Mucosa of descending colon (tissue), 3 donors: ENCODE measurements around the gene ERBIN. TPM values are rescaled to one million over a fixed set of nuclear protein-coding genes. Genes with fewer than 3 reads are reported as not detected.

Source experiments
- ATAC-seq: fragments of 200-7000 bp; cut with Tn5 transposase; one replicate; pipeline ENCODE4 v1.9.1; 2020; ENCODE audit warnings: mild to moderate bottlenecking, moderate library complexity
- DNase-seq, 3 donors: peaks; one replicate each; pipeline ENCODE4 v3.0.0-alpha.2; 2020
- H3K36me3 ChIP-seq: fragments of 200-600 bp; one replicate; pipeline ENCODE4 v1.8.0; 2021; ENCODE audit warnings: low read depth, mild to moderate bottlenecking
- H3K4me1 ChIP-seq: fragments of 200-600 bp; one replicate; pipeline ENCODE4 v1.8.0; 2021; ENCODE audit warnings: low read depth, mild to moderate bottlenecking
- H3K4me3 ChIP-seq: fragments of 200-600 bp; one replicate; pipeline ENCODE4 v1.8.0; 2021; ENCODE audit warnings: mild to moderate bottlenecking
- H3K9me3 ChIP-seq: fragments of 200-600 bp; one replicate; pipeline ENCODE4 v1.8.0; 2021; ENCODE audit warnings: mild to moderate bottlenecking
- intact Hi-C, 2 donors: fragments of 100-400 bp; cut with DNase I in 1 of 2; cut with micrococcal nuclease in 1 of 2; formaldehyde crosslinking; loops; one replicate each; pipeline versions ENCODE4 v1.11.0 to v1.11.1; 2022; cut with DNase I, micrococcal nuclease
- total RNA-seq, 3 donors: library from RNA; stranded (reverse); fragmentation: NEBNext Ultra II Directional in 2 of 3; extraction: Animal tissue kit (Norgen Biotek cat#: 25700) in 2 of 3; gene quantifications; one replicate each; pipeline versions ENCODE4 v1.2.1 to v1.2.4, GENCODE V29; 2021 to 2023
- TF ChIP-seq, protein P1 (sequence below): fragments of 200-600 bp; IDR thresholded peaks from one replicate; pipeline ENCODE4 v1.8.0; 2022; ENCODE audit warnings: antibody characterized with exemption, mild to moderate bottlenecking
- donor health status: DM: no; HTN: no; CAD: no; lungs with moderate emphysema.
- donor health status: DM: no; HTN: no; CAD: no.
- donor health status: DM: no; HTN: yes; CAD: no.

ERBIN gene
- total RNA-seq, 3 donors from 2014 or later = 123 to 157 (median 129) TPM

DNA sequence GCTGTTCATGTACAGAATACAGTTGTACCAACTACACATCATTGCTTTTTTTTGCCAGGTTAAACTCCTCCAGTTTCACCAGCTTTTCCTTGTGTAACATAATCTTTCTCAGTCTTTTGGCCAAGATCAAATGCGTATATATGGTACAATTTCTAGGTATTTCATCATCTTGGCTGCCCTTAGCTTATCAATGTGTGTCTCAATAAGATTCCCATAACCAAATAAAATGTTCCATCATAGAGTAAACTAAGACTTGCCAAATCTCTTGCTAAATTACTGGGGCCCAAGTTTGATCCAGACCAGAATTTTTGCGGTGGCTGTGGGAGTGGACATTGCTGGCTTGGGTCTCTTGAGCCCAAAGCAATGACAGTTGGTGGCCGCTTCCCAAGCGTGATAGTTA lies 24.3 kb upstream of the ERBIN start:
- Histone ChIP-seq H3K9me3 (no peaks in the 10 kb centered on the region), H3K4me3 (no peak overlapping the region), H3K4me1 (no peaks in the 10 kb centered on the region), H3K36me3 (no peaks in the 10 kb centered on the region)
- intact Hi-C loops = no loop called here
- DNase-seq (no peak), ATAC-seq (no peak)
- TF ChIP-seq, protein P1, sequence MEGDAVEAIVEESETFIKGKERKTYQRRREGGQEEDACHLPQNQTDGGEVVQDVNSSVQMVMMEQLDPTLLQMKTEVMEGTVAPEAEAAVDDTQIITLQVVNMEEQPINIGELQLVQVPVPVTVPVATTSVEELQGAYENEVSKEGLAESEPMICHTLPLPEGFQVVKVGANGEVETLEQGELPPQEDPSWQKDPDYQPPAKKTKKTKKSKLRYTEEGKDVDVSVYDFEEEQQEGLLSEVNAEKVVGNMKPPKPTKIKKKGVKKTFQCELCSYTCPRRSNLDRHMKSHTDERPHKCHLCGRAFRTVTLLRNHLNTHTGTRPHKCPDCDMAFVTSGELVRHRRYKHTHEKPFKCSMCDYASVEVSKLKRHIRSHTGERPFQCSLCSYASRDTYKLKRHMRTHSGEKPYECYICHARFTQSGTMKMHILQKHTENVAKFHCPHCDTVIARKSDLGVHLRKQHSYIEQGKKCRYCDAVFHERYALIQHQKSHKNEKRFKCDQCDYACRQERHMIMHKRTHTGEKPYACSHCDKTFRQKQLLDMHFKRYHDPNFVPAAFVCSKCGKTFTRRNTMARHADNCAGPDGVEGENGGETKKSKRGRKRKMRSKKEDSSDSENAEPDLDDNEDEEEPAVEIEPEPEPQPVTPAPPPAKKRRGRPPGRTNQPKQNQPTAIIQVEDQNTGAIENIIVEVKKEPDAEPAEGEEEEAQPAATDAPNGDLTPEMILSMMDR = no peak

DNA sequence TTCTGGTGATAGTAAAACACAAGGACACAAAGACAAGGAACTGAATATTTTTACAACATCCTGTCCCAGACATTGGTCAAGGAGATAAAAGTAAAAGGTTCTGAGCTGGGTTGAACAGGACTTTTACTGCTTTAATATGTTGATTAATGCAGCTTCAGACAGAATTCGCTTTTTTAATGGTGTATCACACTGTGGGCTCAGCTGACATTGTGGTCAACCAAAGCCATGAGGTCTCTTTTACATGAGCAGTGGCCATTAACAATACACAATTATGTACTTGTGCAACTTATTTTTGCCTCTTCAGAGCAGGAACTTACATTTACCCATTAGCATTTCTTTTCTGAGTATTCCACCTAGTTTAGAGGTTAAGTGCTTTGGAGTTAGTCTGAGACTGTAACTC lies 22.8 kb upstream of the ERBIN start:
- TF ChIP-seq, protein P1 = no peak
- intact Hi-C loops = no loop called here
- no peak for ATAC-seq

DNA sequence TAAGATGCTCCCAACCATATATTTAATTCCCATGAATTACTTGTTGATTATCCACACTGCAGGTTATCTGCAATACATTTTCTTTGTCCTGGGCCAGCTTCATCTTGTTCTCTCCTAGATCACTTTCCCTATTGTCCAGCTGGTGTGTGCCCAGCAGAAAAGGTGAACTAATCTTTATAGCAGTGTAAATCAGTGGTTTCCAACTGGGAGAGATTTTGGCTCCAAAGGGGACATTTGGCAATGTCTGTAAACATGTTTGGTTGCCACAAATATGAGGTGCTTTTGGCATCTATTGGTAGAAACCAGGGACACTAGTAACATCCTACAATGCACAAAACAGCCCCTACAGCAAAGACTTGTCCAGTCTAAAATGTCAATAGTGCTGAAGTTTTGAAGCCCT lies 20.1 kb upstream of the ERBIN start:
- TF ChIP-seq, protein P1 = no peak
- H3K4me1 ChIP-seq = no peaks in the 10 kb centered on the region
- intact Hi-C loops = no loop called here
- H3K36me3 ChIP-seq = no peaks in the 10 kb centered on the region
- H3K4me3 ChIP-seq = no peak overlapping the region
- ATAC-seq (no peak), DNase-seq (no peak)
- H3K9me3 ChIP-seq = no peaks in the 10 kb centered on the region

More for the DNA sequence above, 22.8 kb upstream of the ERBIN start:
- H3K4me1 ChIP-seq = no peaks in the 10 kb centered on the region
- DNase-seq = no peak
- no peaks in the 10 kb centered on the region for H3K9me3 ChIP-seq
- no peaks in the 10 kb centered on the region for H3K36me3 ChIP-seq
- H3K4me3 ChIP-seq = no peak overlapping the region

DNA sequence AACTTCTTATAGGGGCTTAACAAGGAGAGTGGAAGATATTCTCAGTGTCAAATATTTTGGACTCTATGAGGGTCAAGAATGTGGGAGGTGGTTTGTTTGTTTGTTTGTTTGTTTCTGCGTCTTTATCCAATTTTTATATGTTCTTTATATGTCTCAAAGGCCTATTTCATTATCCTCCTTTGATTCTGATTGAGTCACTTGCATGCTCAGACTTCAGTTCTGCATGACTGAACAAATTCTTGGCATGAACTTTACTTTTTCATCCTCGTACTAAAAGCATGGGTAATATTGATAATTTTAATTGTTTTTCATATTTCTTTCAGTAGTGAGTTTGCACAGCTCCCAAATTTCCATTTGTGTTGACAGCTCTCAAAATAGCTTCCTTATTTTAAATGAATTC lies 19.2 kb upstream of the ERBIN start:
- intact Hi-C loops = no loop called here
- Histone ChIP-seq H3K9me3 (no peaks in the 10 kb centered on the region), H3K4me3 (no peak overlapping the region), H3K36me3 (no peaks in the 10 kb centered on the region), H3K4me1 (no peaks in the 10 kb centered on the region)
- TF ChIP-seq, protein P1 = no peak
- ATAC-seq (no peak), DNase-seq (no peak)

DNA sequence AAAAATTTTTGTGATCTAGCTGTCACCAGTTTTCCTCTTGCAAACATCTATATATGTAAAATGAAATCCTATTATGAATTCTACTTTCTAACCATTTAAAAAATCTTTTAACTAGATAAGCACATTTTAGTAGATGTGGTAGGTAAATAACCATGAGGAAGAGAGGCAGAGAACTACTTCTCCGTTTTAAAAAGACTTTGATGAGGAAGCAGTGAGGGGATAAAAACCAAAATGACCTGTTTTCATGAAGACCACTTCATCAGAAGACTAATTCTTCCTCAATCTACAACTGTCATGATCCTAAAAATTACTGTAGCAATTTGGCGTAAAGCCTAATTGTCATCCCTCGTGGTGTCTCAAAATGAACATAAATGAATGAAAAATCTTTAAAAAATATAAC lies 15.7 kb upstream of the ERBIN start:
- TF ChIP-seq, protein P1 = no peak
- H3K9me3 ChIP-seq = no peaks in the 10 kb centered on the region
- intact Hi-C loops = no loop called here
- DNase-seq (no peak), ATAC-seq (no peak)
- H3K4me1 ChIP-seq = peaks cover 9% of the 10 kb centered on the region
- no peaks in the 10 kb centered on the region for H3K36me3 ChIP-seq
- H3K4me3 ChIP-seq = no peak overlapping the region

DNA sequence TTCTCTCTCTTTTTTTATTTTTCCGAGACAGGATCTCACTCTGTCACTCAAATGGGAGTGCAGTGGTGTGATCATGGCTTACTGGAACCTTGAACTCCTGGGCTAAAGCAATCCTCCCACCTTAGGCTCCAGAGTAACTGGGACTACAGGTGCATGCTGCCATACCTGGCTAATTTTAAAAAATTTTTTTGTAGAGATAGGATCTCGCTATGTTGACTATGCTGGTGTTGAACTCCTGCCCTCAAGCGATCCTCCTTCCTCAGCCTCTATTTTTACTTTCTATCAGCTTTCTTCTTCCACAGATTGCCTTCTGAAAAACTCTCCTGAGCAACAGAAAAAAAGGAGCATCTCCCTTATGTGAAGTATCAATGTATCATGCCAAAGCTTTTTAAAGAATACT lies 14.1 kb upstream of the ERBIN start:
- no peak for DNase-seq
- no peak overlapping the region for H3K4me3 ChIP-seq
- ATAC-seq = no peak
- no peaks in the 10 kb centered on the region for H3K36me3 ChIP-seq
- TF ChIP-seq, protein P1 = no peak
- intact Hi-C loops = no loop called here
- peaks cover 9% of the 10 kb centered on the region for H3K4me1 ChIP-seq
- no peaks in the 10 kb centered on the region for H3K9me3 ChIP-seq
